A375 (cell line): Measurements from ENCODE around the gene OR8K1. TPM values are rescaled to one million over a fixed set of nuclear protein-coding genes. Genes with fewer than 3 reads are reported as not detected.

Experiments used
- total RNA-seq: library from RNA; depleted of rRNA; stranded (reverse); fragments of >200 nt; shearing (Covaris generic); gene quantifications from 2 replicates; pipeline ENCODE4 v1.2.3, GENCODE V29; 2014; rRNA removed

The OR8K1 gene
- not detected in 2 replicates for total RNA-seq

GRCh38 chr11:56345739-56346138 is at the start of gene OR8K1:
TSS of gene OR8K1 (plus strand) at chr11:56346039. CDS start at chr11:56346039, 0 bp downstream.

DNA sequence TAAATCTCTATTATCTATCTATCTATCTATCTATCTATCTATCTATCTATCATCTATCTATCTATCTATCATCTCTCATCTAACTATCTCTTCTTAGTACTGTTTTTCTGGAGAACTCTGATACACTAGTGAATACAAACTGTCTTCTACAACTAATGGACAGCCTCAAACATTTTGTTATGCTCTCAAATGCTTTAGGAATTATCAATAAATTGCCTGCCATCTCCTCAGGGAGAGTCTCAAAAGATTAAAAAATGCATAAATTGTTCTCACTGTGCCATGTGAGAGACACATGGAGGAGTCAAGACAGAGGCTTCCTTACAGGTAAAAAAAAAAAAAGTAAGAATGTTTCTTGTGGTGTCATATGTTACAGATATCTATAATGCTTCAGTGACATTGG is 31.0 kb upstream of the OR8K1 start, which contains the start of gene OR8K3:
TSS of gene OR8K3 (plus strand) at position 301 of the 400 bp plus-strand sequence. CDS start 3,163 bp downstream, outside the sequence.

GRCh38 chr11:56353991-56354390 is 8.2 kb downstream of the OR8K1 start, which contains the start of gene OR8J1:
TSS of gene OR8J1 (plus strand) at chr11:56354291. CDS start at chr11:56360247, 5,956 bp downstream.

GRCh38 chr11:56375324-56375723 is 29.5 kb downstream of the OR8K1 start, which contains the start of gene OR8U1:
TSS of gene OR8U1 (plus strand) at chr11:56375624. CDS start at chr11:56375624, 0 bp downstream.

Other genes with a start within 250 kb of the OR8K1 start
- gene OR8H2, start 242.4 kb upstream of the OR8K1 start, total RNA-seq = not detected in 2 replicates
- not detected in 2 replicates for gene OR8H3, start 223.7 kb upstream of the OR8K1 start, total RNA-seq
- gene OR8J3, start 205.8 kb upstream of the OR8K1 start, total RNA-seq = not detected in 2 replicates
- gene OR8K5, start 185.7 kb upstream of the OR8K1 start, total RNA-seq = not detected in 2 replicates
- gene OR5J2, start 169.4 kb upstream of the OR8K1 start, total RNA-seq = not detected in 2 replicates
- not detected in 2 replicates for gene OR5T2, start 111.8 kb upstream of the OR8K1 start, total RNA-seq
- gene OR5T3, start 93.8 kb upstream of the OR8K1 start, total RNA-seq = not detected in 2 replicates
- gene OR5T1, start 71.9 kb upstream of the OR8K1 start, total RNA-seq = not detected in 2 replicates
- gene OR8H1, start 53.8 kb upstream of the OR8K1 start, total RNA-seq = not detected in 2 replicates
- gene OR8K3, start 30.9 kb upstream of the OR8K1 start, total RNA-seq = not detected in 2 replicates
- gene OR8J1, start 8.3 kb downstream of the OR8K1 start, total RNA-seq = not detected in 2 replicates
- not detected in 2 replicates for gene OR8U1, start 29.6 kb downstream of the OR8K1 start, total RNA-seq
- gene OR5AL1, start 66.7 kb downstream of the OR8K1 start, total RNA-seq = not detected in 2 replicates
- gene OR5M3, start 127.3 kb downstream of the OR8K1 start, total RNA-seq = not detected in 2 replicates
- gene OR5M8, start 145.3 kb downstream of the OR8K1 start, total RNA-seq = not detected in 2 replicates
- not detected in 2 replicates for gene OR5M11, start 197.2 kb downstream of the OR8K1 start, total RNA-seq
- gene OR5M10, start 231.7 kb downstream of the OR8K1 start, total RNA-seq = not detected in 2 replicates